Activated CD4-positive, alpha-beta T cell treated with anti-CD3 and anti-CD28 coated beads, Interleukin-2, amount 50 U/mL, for 16 hours (primary cell): ENCODE measurements around the gene RNASEH2A.
"Not testable (repeated sequence)": the region's sequence is repeated elsewhere in the genome, so short reads cannot be mapped to it uniquely, and the experiment has no call there.

Source experiments
- DNase-seq: peaks from one replicate; pipeline ENCODE4 v3.0.0-alpha.2; 2020

Gene RNASEH2A

GRCh38 chr19:12794196-12794941 lies 12.0 kb upstream of the RNASEH2A start:
- peak; percentile 20 for DNase-seq

GRCh38 chr19:12794971-12795381 lies 11.4 kb upstream of the RNASEH2A start:
- no peak for DNase-seq

GRCh38 chr19:12796146-12797071 lies 10.0 kb upstream of the RNASEH2A start:
- peak; percentile 85 for DNase-seq

GRCh38 chr19:12797141-12797587 lies 9.2 kb upstream of the RNASEH2A start:
- no peak for DNase-seq

- not testable (repeated sequence) for DNase-seq
Measured at GRCh38 chr19:12797607-12798006, 8.8 kb upstream of the RNASEH2A start.

- no peak for DNase-seq
Measured at GRCh38 chr19:12799742-12800465, 6.5 kb upstream of the RNASEH2A start.

GRCh38 chr19:12800466-12800770 lies 6.0 kb upstream of the RNASEH2A start:
- DNase-seq, result no peak

- no peak for DNase-seq
Measured at GRCh38 chr19:12800923-12801465, 5.4 kb upstream of the RNASEH2A start.

GRCh38 chr19:12801466-12802266 lies 4.7 kb upstream of the RNASEH2A start, which contains the start of the genes PRDX2 and THSD8:
Gene PRDX2 (minus strand): TSS chr19:12801800. CDS start chr19:12801261, 539 bp downstream.
Gene THSD8 (plus strand): TSS chr19:12802069. CDS start chr19:12802072, 3 bp downstream.
- peak; percentile 84 for DNase-seq

GRCh38 chr19:12802267-12803106 lies 3.9 kb upstream of the RNASEH2A start:
- DNase-seq, result no peak

GRCh38 chr19:12804051-12804450 lies 2.3 kb upstream of the RNASEH2A start:
- no peak for DNase-seq

- DNase-seq, result no peak
Measured at GRCh38 chr19:12815088-12815487, 8.7 kb downstream of the RNASEH2A start.

GRCh38 chr19:12817188-12817587 lies 10.8 kb downstream of the RNASEH2A start:
- not testable (repeated sequence) for DNase-seq

- DNase-seq, result not testable (repeated sequence)
Measured at GRCh38 chr19:12817810-12818209, 11.4 kb downstream of the RNASEH2A start.

- DNase-seq, result no peak
Measured at GRCh38 chr19:12821761-12822160, 15.4 kb downstream of the RNASEH2A start.

- DNase-seq, result peak; percentile 34
Measured at GRCh38 chr19:12825254-12826131, 19.1 kb downstream of the RNASEH2A start.

- peak; percentile 45 for DNase-seq
Measured at GRCh38 chr19:12828494-12828893, 22.1 kb downstream of the RNASEH2A start.

GRCh38 chr19:12833418-12833737 lies 27.0 kb downstream of the RNASEH2A start:
- DNase-seq, result no peak

- DNase-seq, result no peak
Measured at GRCh38 chr19:12833738-12834565, 27.6 kb downstream of the RNASEH2A start.
